Measurements from ENCODE around the gene IL34.

GRCh38 chr16:70692873-70693671 lies 46.7 kb downstream of the IL34 start:
- no peak for TF ChIP-seq POLR2A (IDR thresholded peaks at IDR 0.05)
- TF ChIP-seq CTCF (IDR thresholded peaks at IDR 0.05), result no peak
- TF ChIP-seq EP300 (IDR thresholded peaks at IDR 0.05), result no peak
